AG04450 (cell line): ENCODE measurements around the gene OR4F16. TPM values are rescaled to one million over a fixed set of nuclear protein-coding genes. Genes with fewer than 3 reads are reported as not detected.
"Not testable (repeated sequence)": the region's sequence is repeated elsewhere in the genome, so short reads cannot be mapped to it uniquely, and the experiment has no call there.

Experiments
- CTCF ChIA-PET: fragments of 300-600, 350-600 bp; formaldehyde crosslinking; extraction: SDS; loops from one replicate; lab custom pipeline; 2022; ENCODE audit warnings: antibody characterized with exemption, inconsistent platforms; lab: Charles Lee
- POLR2A ChIA-PET: fragments of 350-600 bp; formaldehyde crosslinking; extraction: SDS; loops from one replicate; lab custom pipeline; 2021; ENCODE audit warnings: antibody characterized with exemption, inconsistent platforms; lab: Yijun Ruan, JAX
- DNase-seq: peaks from one replicate; pipeline ENCODE4 v3.0.0-alpha.2; 2011; ENCODE audit warnings: low read depth, low spot score
- H3K27ac ChIP-seq: one replicate; pipeline ENCODE4 v1.5.1; 2012; ENCODE audit warnings: low read depth, low read length, control low read depth
- H3K27me3 ChIP-seq: one replicate; pipeline ENCODE4 v1.6.0; 2012; ENCODE audit warnings: low read length; ENCODE audit not compliant: control insufficient read depth, insufficient read depth
- H3K4me3 ChIP-seq: 2 replicates; pipeline ENCODE4 v1.5.1; 2011; ENCODE audit warnings: mild to moderate bottlenecking, low read depth, low read length, control low read depth
- H3K9me3 ChIP-seq: 2 replicates; pipeline ENCODE4 v1.5.1; 2012; ENCODE audit warnings: low read length; ENCODE audit not compliant: control insufficient read depth, insufficient read depth
- polyA minus RNA-seq: library from RNA; depleted of rRNA, polyadenylated mRNA; stranded (reverse); fragments of >200 nt; gene quantifications from 2 replicates; pipeline ENCODE4 v1.2.3, GENCODE V29; 2011; rRNA and poly(A)+ RNA removed
- polyA plus RNA-seq: library from polyadenylated mRNA; depleted of rRNA; stranded (reverse); fragments of >200 nt; gene quantifications from 2 replicates; pipeline ENCODE4 v1.2.3, GENCODE V29; 2011; rRNA removed

The OR4F16 gene
- polyA plus RNA-seq (not detected in 2 replicates), polyA minus RNA-seq (0.23 TPM in 1 of 2 replicates, not detected in the other)

- H3K9me3 ChIP-seq, DNase-seq, H3K27me3 ChIP-seq, CTCF ChIA-PET, H3K4me3 ChIP-seq, POLR2A ChIA-PET, H3K27ac ChIP-seq: not testable (repeated sequence)
Measured at GRCh38 chr1:686554-686953, at the start of gene OR4F16. Gene OR4F16 (minus strand): TSS chr1:686654. CDS start chr1:686654, 0 bp downstream.

- H3K4me3 ChIP-seq, DNase-seq, CTCF ChIA-PET, H3K27me3 ChIP-seq, POLR2A ChIA-PET, H3K9me3 ChIP-seq, H3K27ac ChIP-seq: not testable (repeated sequence)
Measured at GRCh38 chr1:733649-734048, 47.2 kb upstream of the OR4F16 start.

GRCh38 chr1:727040-727439, 40.6 kb upstream of the OR4F16 start:
- CTCF ChIA-PET, DNase-seq, H3K27me3 ChIP-seq, H3K4me3 ChIP-seq, H3K9me3 ChIP-seq, H3K27ac ChIP-seq, POLR2A ChIA-PET: not testable (repeated sequence)

Other genes with a start within 250 kb of the OR4F16 start
- gene OR4F29, start 235.0 kb downstream of the OR4F16 start, polyA plus RNA-seq, result not detected in 2 replicates
- 1.6 and 2.1 TPM in 2 replicates for gene SAMD11, start 237.3 kb upstream of the OR4F16 start, polyA plus RNA-seq